ENCODE measurements around the gene LMAN2L. TPM values are rescaled to one million over a fixed set of nuclear protein-coding genes. Genes with fewer than 3 reads are reported as not detected.

LMAN2L gene
- polyA plus RNA-seq, 3 donors: 49.0 to 50.6 (median 50.1) TPM

- DNase-seq (ENCODE audit: extremely low read depth in 1 of 11, low read depth in 9 of 11, low spot score in 4 of 11): peak in 1 of 11 donors; percentile 30
These were observed 4.8 kb downstream of the LMAN2L start for GRCh38 chr2:96734880-96735583.

DNA sequence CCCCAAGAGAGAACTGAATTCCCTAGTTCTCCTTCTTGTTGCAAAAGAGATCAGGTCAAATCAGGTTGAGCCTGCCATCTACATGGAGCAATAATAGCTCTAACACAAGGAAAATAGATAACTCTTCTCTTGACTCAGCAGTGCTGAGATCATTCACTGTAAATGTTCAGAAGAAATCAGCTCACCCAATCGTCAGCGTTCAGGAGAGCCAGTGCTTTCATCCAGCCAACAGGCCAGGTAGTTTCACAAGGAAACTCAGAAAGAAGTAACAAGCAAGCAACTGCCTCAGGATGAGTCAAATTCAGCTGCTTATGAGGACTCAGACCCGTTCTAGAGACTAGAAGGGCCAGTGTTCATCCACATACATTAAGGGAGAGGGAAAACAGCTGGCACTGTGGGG, 5.9 kb downstream of the LMAN2L start:
- DNase-seq (ENCODE audit: extremely low read depth in 1 of 11, low read depth in 9 of 11, low spot score in 4 of 11): no peak

GRCh38 chr2:96730212-96730611, 9.7 kb downstream of the LMAN2L start:
- DNase-seq (ENCODE audit: extremely low read depth in 1 of 11, low read depth in 9 of 11, low spot score in 4 of 11): no peak

GRCh38 chr2:96729748-96730147, 10.1 kb downstream of the LMAN2L start:
- DNase-seq (ENCODE audit: extremely low read depth in 1 of 11, low read depth in 9 of 11, low spot score in 4 of 11): no peak

DNA sequence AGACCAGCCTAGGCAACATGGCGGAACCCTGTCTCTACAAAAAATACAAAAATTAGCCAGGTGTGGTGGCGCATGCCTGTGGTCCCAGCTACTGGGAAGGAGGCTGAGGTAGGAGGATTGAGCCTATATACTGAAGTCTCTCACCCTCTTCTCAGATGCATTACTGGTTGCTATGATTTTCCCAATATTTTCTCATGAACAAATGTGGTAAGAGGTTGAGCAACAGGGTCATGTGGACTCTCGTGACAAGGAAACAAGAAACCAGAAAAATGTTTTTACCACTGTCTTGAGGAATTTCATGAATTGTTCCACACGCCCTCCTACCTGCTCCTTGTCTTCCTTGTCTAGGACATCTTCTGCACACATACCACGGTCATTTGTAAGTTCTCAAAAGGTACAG, 12.4 kb downstream of the LMAN2L start:
- no peak for DNase-seq (ENCODE audit: extremely low read depth in 1 of 11, low read depth in 9 of 11, low spot score in 4 of 11)

- no peak for DNase-seq (ENCODE audit: extremely low read depth in 1 of 11, low read depth in 9 of 11, low spot score in 4 of 11)
These were observed 13.7 kb downstream of the LMAN2L start for GRCh38 chr2:96726131-96726530.

DNA sequence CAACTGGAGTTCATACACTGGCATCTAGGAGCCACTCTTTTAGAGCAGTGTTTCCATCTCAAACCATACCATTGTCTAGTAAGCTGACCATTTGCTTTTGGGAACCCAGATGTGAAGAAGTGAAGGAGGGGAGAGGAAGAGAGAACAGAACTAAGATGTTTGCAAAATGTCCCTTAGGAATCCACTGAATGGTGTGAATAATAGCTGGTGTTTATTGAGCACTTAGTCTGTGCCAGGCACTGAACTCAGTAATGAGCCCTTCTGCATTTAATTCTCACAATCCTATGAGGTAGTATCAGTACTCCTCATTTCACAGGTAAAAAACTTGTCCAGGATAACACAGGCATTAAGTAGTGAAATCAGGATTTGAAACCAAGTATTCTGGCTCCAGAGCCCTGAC, 23.5 kb downstream of the LMAN2L start:
- no peak for DNase-seq (ENCODE audit: extremely low read depth in 1 of 11, low read depth in 9 of 11, low spot score in 4 of 11)

DNA sequence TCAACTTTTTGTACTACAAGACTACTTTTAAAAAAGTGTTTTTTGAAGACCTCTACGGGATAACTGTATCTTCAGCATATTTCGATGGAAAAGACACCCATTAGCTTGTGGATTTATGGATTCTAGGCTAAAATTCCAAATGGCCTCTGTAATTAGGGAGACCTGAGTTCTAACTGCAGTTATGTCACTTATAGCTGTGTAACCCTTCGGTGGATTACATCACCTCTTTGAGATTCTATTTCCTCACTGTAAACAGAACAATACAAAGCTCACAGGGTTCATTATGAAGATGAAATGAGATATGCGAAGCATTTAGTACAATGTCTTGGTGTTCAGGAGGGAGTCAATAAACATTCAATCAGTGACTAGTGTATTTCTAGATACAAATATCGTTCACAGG, 24.2 kb downstream of the LMAN2L start:
- no peak for DNase-seq (ENCODE audit: extremely low read depth in 1 of 11, low read depth in 9 of 11, low spot score in 4 of 11)

- DNase-seq (ENCODE audit: extremely low read depth in 1 of 11, low read depth in 9 of 11, low spot score in 4 of 11): no peak
These were observed 28.9 kb downstream of the LMAN2L start for GRCh38 chr2:96710985-96711384.

DNA sequence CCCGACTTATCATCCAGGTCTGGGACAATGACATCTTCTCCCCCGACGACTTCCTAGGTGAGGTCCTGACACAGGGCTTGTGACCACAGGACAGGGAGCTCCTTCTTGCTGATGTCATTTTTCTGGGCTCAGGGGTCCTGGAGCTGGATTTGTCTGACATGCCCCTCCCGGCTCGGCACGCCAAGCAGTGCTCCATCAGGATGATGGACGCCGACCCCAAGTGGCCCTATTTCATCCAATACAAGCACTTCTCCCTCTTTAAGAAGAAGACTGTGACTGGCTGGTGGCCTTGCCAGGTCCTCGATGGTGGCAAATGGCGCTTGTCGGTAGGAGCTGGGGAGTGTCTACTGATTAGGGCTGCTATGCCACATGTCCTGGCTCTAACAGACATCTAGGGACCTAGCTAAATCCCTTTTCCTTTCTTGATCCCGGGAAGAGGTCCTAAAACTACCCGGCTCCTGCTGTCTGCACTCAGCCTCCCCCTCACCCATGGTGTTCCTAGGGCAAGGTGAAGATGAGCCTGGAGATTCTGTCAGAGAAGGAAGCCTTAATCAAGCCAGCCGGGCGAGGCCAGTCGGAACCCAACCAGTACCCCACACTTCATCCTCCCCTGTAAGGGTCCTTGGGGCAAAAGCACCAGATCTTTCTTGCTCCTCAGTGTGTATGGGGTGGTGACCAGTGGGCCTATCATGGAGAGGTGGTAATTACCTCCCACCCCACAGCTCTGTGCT, 36.7 kb downstream of the LMAN2L start:
- no peak for DNase-seq (ENCODE audit: extremely low read depth in 1 of 11, low read depth in 9 of 11, low spot score in 4 of 11)

DNA sequence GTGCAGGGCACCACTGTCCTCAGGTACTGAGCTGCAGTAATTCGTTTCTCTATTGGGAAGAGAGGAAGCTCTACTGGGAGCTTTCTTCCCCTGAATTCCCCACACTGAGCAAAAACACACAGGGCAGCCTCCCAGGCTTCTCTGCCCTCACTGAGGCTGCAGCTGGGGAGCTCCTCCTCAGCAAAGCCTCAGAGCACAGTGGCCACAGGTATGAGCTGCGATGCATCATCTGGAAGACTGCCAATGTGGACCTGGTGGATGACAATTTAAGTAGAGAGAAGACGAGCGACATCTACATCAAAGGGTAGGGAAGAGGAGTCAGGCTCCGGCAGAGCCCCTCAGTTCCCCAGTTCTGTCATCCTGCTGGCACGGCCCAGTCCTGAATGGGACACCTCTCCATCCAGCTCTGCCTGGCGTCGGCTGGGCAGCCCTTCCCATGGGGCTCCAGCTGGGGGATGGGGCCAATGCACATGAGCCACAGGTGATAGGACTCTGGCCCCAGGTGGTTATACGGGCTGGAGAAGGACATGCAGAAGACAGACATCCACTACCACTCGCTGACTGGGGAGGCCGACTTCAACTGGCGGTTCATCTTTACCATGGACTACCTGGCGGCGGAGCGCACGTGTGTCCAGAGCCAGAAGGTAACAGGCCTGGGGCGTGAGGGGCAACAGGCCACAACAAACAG, 37.6 kb downstream of the LMAN2L start:
- DNase-seq (ENCODE audit: extremely low read depth in 1 of 11, low read depth in 9 of 11, low spot score in 4 of 11): no peak

DNA sequence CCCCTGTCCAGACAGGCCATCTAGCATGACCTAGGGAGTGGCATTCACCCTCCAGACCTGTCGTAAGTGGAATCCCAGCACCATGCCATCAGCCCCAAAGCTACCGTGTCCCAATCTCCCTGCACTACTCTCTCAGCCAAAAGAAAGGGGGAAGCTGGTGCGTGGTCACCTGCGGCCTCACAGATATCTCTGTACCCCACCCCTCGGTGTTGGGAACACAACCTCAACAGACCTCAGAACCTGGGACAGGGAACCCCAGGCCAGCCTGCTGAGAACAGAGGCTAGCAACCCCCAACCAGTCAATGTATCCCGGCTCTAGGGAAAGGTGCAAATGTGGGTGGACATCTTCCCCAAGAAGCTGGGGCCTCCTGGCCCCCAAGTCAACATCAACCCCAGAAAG, 38.2 kb downstream of the LMAN2L start:
- DNase-seq (ENCODE audit: extremely low read depth in 1 of 11, low read depth in 9 of 11, low spot score in 4 of 11): no peak

- no peak for DNase-seq (ENCODE audit: extremely low read depth in 1 of 11, low read depth in 9 of 11, low spot score in 4 of 11)
These were observed 39.8 kb downstream of the LMAN2L start for GRCh38 chr2:96700086-96700485.

DNA sequence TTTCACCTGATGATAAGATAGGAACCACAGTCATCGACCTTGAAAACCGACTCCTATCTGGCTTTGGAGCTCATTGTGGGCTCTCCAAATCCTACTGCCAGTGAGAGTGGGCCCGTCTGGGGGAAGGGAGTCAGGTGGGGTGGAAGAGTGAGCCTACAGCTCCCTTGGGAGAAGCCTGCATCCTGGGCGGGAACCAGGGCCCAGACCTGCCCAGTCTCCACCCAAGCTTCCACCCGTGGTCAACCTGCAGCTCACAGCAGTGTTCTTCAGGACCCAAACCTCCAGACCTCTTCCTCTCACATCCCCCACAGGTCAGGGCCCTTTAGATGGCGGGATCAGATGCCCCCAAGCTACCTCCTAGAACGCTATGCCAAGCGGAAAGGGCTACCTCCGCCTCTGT, 40.2 kb downstream of the LMAN2L start:
- no peak for DNase-seq (ENCODE audit: extremely low read depth in 1 of 11, low read depth in 9 of 11, low spot score in 4 of 11)

DNA sequence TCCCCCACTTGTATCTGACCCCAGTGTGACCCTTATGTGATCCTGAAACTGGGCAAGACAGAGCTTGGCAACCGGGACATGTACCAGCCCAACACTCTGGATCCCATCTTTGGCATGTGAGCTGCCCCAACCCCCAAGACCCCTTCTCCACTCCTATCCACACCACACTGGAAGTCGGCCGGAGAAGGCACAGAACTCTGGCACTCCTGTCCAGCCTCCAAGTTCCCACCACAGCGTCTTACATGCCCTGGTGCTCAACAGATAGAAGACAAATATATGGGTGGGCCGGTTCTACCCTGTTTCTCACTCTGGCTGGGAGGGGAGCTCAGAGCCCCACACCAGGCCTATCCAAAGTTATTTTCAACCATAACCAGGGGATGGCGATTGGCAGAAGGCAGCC, 40.8 kb downstream of the LMAN2L start:
- DNase-seq (ENCODE audit: extremely low read depth in 1 of 11, low read depth in 9 of 11, low spot score in 4 of 11): no peak

GRCh38 chr2:96698221-96698861, 41.5 kb downstream of the LMAN2L start:
- no peak for DNase-seq (ENCODE audit: extremely low read depth in 1 of 11, low read depth in 9 of 11, low spot score in 4 of 11)

- DNase-seq (ENCODE audit: extremely low read depth in 1 of 11, low read depth in 9 of 11, low spot score in 4 of 11): no peak
These were observed 42.4 kb downstream of the LMAN2L start for GRCh38 chr2:96697476-96697875.

GRCh38 chr2:96695602-96696001, 44.3 kb downstream of the LMAN2L start:
- no peak for DNase-seq (ENCODE audit: extremely low read depth in 1 of 11, low read depth in 9 of 11, low spot score in 4 of 11)

GRCh38 chr2:96694816-96695455, 44.9 kb downstream of the LMAN2L start:
- DNase-seq (ENCODE audit: extremely low read depth in 1 of 11, low read depth in 9 of 11, low spot score in 4 of 11): no peak

All from renal cortex interstitium (tissue), 11 donors.